Spinal cord (tissue), 10 donors: ENCODE results near the gene PVALEF. TPM values are rescaled to one million over a fixed set of nuclear protein-coding genes. Genes with fewer than 3 reads are reported as not detected.

Experiments
- DNase-seq, 6 donors: peaks; one replicate each; pipeline versions ENCODE4 v3.0.0 to v3.0.0-alpha.2; 2013 to 2015; ENCODE audit warnings: low spot score in 6 of 6, low read depth in 4 of 6
- H3K27ac ChIP-seq: one replicate; pipeline ENCODE4 v1.5.1; 2013; ENCODE audit warnings: low read depth, low read length, control low read depth
- H3K27me3 ChIP-seq: one replicate; pipeline ENCODE4 v1.6.1; 2013; ENCODE audit warnings: low read length; ENCODE audit not compliant: control insufficient read depth, insufficient read depth
- H3K36me3 ChIP-seq: one replicate; pipeline ENCODE4 v1.6.1; 2013; ENCODE audit warnings: low read length; ENCODE audit not compliant: control insufficient read depth, insufficient read depth
- H3K4me1 ChIP-seq: one replicate; pipeline ENCODE4 v1.6.1; 2013; ENCODE audit warnings: low read length; ENCODE audit not compliant: control insufficient read depth, insufficient read depth
- H3K4me3 ChIP-seq: one replicate; pipeline ENCODE4 v1.5.1; 2013; ENCODE audit warnings: low read depth, low read length, control low read depth
- H3K9me3 ChIP-seq: one replicate; pipeline ENCODE4 v1.6.1; 2013; ENCODE audit warnings: low read length; ENCODE audit not compliant: control insufficient read depth, insufficient read depth
- WGBS: methylation state at CpG from one replicate; pipeline ENCODE4 v1.1.5; 2013; ENCODE audit warnings: missing lambda C conversion rate; ENCODE audit not compliant: insufficient coverage; 5-methylcytosine and 5-hydroxymethylcytosine counted together
- polyA plus RNA-seq, 2 donors: library from polyadenylated mRNA; unstranded; fragments of 120-200 nt; gene quantifications; one replicate each; pipeline ENCODE4 v1.2.1, GENCODE V29; 2013; ENCODE audit not compliant: insufficient read length in 2 of 2
- total RNA-seq, 2 donors: library from RNA; depleted of rRNA in 1 of 2; stranded (reverse); fragments of 120-200 nt in 1 of 2; fragments of >200 nt in 1 of 2; gene quantifications; one replicate each; pipeline versions ENCODE4 v1.2.3 to v1.2.4, GENCODE V29; 2013 to 2014
- donor health status: healthy.

The PVALEF gene
- total and polyA plus RNA-seq, 4 donors, result 0.11 to 0.90 (median 0.73) TPM; not detected in 1

DNA sequence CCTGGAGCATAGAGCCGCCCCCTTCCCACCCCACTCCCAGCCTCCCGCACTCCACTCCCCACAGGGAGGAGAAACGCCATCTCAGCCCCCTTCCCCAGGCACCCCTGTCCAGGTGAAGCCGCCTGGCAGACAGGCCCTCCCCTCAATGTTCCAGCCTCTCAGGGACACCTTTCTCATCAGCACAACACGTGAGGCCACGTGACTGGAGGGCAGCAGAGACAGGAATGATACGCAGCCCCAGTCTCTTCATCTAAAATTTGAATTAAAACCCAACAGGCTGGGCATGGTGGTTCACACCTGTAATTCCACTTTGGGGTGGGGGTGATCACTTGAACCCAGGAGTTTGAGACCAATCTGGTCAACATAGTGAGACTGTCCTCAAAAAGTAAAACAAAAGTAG, 20.9 kb downstream of the PVALEF start:
- no peak overlapping the region for H3K4me3 ChIP-seq
- no peak overlapping the region for H3K27ac ChIP-seq
- no peaks in the 10 kb centered on the region for H3K4me1 ChIP-seq
- DNase-seq, result no peak
- no peaks in the 10 kb centered on the region for H3K9me3 ChIP-seq
- no peaks in the 10 kb centered on the region for H3K27me3 ChIP-seq
- H3K36me3 ChIP-seq, result peaks cover 42% of the 10 kb centered on the region
- 88% methylated on average over 3 of the region's 7 CpGs for WGBS

- Histone ChIP-seq H3K27ac (no peak overlapping the region), H3K27me3 (no peaks in the 10 kb centered on the region), H3K9me3 (no peaks in the 10 kb centered on the region), H3K4me3 (no peak overlapping the region), H3K36me3 (peaks cover 51% of the 10 kb centered on the region), H3K4me1 (no peaks in the 10 kb centered on the region)
- WGBS, result 97% methylated on average over 10 of the region's 11 CpGs
- DNase-seq, result no peak
Measured at GRCh38 chr17:81187120-81187519, 21.8 kb downstream of the PVALEF start.

DNA sequence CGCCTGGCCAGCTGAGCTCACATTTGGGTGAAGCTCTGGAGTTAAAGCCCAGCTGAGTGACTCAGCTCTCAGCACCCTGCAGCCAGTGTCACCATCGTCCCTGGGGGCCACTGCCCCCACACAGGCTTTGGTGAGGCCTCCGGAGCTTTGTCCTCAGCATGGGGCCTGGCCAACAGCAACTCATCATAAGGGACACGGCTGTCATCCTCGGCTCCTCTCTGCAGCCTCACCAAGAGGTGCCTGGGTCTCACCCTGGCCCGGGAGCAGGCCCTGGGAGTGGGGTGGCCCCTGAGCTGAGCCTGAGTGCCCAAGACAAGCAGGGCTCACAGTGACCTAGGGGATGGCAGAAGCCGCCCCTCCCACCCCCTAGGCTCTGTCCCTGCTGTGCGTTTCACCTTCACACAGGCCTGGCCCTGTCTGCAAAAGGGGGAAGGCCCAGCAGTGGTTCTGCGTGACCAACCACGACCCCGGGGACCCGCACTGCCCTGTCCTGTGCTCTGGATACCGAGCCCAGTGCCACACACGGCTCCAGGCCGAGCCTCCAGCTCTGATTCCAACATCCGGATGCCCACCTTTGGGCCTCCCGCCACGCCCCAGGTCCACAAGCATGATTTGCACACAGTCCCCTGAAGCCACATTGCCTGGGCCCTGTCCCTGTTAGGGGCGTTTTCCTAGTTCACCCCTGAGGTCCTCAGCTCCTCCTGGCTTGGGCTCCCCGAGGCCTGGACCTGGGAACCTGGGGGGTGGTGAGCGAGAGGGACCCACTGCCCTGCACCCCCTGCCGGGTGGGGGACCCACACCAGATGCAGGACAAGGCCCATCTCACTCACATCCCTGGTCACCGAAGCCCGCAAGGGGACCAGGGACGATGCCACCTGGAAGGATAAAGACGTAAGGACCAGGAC, 22.5 kb downstream of the PVALEF start:
- H3K4me1 ChIP-seq, result no peaks in the 10 kb centered on the region
- WGBS, result 88% methylated on average over 26 of the region's 26 CpGs
- H3K27ac ChIP-seq, result no peak overlapping the region
- DNase-seq, result no peak
- H3K4me3 ChIP-seq, result no peak overlapping the region
- no peaks in the 10 kb centered on the region for H3K27me3 ChIP-seq
- peaks cover 59% of the 10 kb centered on the region for H3K36me3 ChIP-seq
- H3K9me3 ChIP-seq, result no peaks in the 10 kb centered on the region

DNA sequence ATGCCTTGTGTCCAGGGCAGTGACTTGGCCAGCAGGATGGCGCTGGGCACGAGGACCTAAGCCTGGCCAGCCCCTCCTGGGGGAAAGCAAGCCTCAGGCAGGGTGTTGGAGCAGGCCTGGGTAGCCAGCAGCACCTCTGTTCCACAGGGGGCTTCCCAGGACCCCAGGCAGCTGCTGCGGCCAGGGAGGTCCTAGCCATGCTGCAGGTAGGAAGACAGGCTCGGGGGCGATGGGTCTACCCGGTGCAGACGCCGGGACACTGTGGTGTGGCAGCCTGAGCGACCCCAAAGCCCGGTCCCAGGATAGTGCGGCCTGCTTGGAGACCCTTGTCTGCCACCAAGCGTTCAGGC, 23.2 kb downstream of the PVALEF start:
- Histone ChIP-seq H3K27ac (no peak overlapping the region), H3K4me3 (no peak overlapping the region), H3K36me3 (peaks cover 65% of the 10 kb centered on the region), H3K27me3 (no peaks in the 10 kb centered on the region), H3K9me3 (no peaks in the 10 kb centered on the region), H3K4me1 (no peaks in the 10 kb centered on the region)
- DNase-seq, result no peak
- WGBS, result 99% methylated on average over 10 of the region's 12 CpGs

DNA sequence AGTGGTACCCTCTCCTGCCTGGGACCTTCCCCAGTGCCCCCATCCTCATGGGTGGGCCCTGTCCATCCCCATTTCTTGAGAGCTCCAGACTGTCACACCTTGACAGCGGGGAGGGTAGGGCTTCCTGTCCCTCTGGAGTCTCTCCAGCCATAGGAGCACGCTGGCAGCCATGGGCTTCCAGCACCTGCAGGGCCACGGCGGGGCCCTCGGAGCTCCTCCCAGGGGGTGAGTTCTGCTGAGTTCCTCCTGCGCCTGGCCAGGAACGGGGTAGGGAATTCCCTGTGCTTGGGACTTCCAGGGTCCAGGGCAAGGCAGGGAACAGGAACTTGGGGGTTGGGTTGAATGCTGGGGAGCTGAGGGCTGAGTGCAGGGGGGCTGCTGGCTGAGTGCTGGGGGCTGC, 23.7 kb downstream of the PVALEF start:
- no peaks in the 10 kb centered on the region for H3K9me3 ChIP-seq
- no peaks in the 10 kb centered on the region for H3K27me3 ChIP-seq
- H3K27ac ChIP-seq, result no peak overlapping the region
- 97% methylated on average over 7 of the region's 7 CpGs for WGBS
- no peak overlapping the region for H3K4me3 ChIP-seq
- no peak for DNase-seq
- no peaks in the 10 kb centered on the region for H3K4me1 ChIP-seq
- peaks cover 70% of the 10 kb centered on the region for H3K36me3 ChIP-seq

DNA sequence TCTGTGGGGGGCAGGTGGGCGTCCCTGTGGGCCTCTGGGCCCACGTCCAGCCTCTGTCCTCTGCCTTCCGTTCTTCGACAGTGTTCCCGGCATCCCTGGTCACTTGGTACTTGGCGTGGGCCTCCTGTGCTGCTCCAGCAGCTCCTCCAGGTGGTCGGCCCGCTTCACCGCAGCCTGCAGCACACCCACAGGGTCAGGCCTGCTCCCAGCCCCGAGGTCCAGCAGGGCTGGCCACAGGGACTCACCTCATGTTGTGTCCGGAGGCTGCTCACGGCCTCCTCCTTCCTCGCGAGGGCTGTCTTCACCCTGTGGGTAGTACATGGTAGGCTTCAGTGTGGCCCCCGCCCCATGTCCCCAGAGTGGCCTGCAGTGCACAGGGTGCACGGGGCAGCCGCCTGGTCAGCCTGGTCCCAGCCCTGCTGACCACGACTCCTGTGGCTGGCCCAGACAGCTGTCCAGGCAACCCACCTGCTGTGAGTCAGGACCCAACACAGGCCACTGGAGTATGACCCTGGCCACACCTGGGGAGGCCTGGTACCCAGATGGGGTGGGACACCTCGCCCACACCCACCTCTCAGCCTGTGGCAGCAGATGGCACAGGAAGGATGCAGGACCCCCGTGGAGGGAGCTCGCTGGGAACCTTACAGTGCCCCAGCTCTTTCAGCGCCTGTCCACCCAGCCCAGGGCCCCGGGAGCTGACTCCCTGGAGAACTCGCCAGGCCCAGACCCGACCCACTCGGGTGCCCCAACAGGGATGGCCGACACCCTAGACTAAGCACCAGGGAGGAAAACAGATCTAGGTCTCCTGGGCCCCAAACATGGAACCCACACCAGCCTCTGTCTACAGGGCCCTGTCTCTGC, 24.6 kb downstream of the PVALEF start:
- Histone ChIP-seq H3K27ac (no peak overlapping the region), H3K9me3 (no peaks in the 10 kb centered on the region), H3K4me1 (no peaks in the 10 kb centered on the region), H3K4me3 (no peak overlapping the region), H3K27me3 (no peaks in the 10 kb centered on the region), H3K36me3 (peaks cover 79% of the 10 kb centered on the region)
- no peak for DNase-seq
- WGBS, result 76% methylated on average over 27 of the region's 27 CpGs

DNA sequence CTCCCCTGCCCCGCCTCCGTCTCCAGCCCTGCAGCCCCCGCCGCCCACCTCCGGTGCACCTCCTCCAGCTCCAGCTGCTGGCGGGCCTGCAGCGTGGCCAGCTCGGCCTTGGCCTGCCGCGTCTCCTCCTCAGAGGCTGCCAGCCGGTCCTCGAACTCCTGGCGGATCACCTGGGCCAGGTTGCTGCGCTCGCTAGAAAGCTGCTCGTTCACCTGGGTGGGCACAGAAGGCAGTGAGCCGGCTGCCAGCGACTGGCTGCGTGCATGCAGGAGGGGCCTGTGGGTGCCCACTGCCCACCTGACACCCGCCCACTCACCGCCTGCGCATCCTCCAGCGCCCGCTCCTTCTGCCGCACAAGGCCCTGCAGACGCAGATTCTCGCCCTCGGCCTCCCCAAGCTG, 25.3 kb downstream of the PVALEF start:
- DNase-seq, result no peak
- Histone ChIP-seq H3K36me3 (peaks cover 86% of the 10 kb centered on the region), H3K4me3 (no peak overlapping the region), H3K9me3 (no peaks in the 10 kb centered on the region), H3K27me3 (no peaks in the 10 kb centered on the region), H3K27ac (no peak overlapping the region), H3K4me1 (no peaks in the 10 kb centered on the region)
- 96% methylated on average over 28 of the region's 28 CpGs for WGBS

DNA sequence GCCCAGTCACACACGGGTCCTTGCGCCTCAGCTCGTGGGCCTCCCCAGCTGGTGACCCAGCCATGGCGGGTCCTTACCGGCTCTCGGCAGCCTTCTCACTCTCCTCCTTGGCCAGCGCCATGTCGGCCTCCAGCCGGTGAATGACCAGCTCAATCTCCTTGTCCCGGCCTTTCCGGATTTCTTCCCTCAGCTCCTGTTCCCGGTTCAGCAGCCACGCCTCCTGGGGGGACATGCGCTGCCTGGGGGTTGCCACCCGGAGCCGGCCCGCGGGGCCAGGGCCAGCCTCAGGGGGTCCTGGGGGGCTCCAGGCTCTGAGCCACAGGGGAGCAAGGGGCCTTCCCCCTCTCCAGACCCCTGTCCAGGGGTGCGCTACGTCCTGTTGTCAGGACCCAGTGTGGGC, 25.8 kb downstream of the PVALEF start:
- Histone ChIP-seq H3K27ac (no peak overlapping the region), H3K4me3 (no peak overlapping the region), H3K36me3 (peaks cover 91% of the 10 kb centered on the region), H3K27me3 (no peaks in the 10 kb centered on the region), H3K9me3 (no peaks in the 10 kb centered on the region), H3K4me1 (no peaks in the 10 kb centered on the region)
- 84% methylated on average over 18 of the region's 20 CpGs for WGBS
- DNase-seq, result no peak

- no peak for DNase-seq
- H3K9me3 ChIP-seq, result no peaks in the 10 kb centered on the region
- H3K27ac ChIP-seq, result no peak overlapping the region
- H3K4me1 ChIP-seq, result peaks cover 2% of the 10 kb centered on the region
- H3K27me3 ChIP-seq, result no peaks in the 10 kb centered on the region
- 98% methylated on average over 11 of the region's 14 CpGs for WGBS
- H3K4me3 ChIP-seq, result no peak overlapping the region
- peaks cover 97% of the 10 kb centered on the region for H3K36me3 ChIP-seq
Measured at GRCh38 chr17:81191646-81192045, 26.3 kb downstream of the PVALEF start.
